ENCODE data around the gene MEAK7. TPM values are rescaled to one million over a fixed set of nuclear protein-coding genes. Genes with fewer than 3 reads are reported as not detected.
A peak's percentile ranks its signal among the peaks of the same experiment; 100 is the strongest.

Gene MEAK7
- 10 to 100 TPM; 18.6 to 19.5 (median 19.0) TPM for polyA plus RNA-seq (ENCODE audit: insufficient read length in 4 of 4)

- DNase-seq (ENCODE audit: low read depth in 4 of 4, low spot score in 3 of 4), result peak; percentile 94 to 97 (median 96)
Observed at GRCh38 chr16:84504420-84505248, at the start of gene MEAK7. TSS of gene MEAK7 (minus strand) at chr16:84504659. CDS start at chr16:84498086, 6,573 bp downstream.

DNA sequence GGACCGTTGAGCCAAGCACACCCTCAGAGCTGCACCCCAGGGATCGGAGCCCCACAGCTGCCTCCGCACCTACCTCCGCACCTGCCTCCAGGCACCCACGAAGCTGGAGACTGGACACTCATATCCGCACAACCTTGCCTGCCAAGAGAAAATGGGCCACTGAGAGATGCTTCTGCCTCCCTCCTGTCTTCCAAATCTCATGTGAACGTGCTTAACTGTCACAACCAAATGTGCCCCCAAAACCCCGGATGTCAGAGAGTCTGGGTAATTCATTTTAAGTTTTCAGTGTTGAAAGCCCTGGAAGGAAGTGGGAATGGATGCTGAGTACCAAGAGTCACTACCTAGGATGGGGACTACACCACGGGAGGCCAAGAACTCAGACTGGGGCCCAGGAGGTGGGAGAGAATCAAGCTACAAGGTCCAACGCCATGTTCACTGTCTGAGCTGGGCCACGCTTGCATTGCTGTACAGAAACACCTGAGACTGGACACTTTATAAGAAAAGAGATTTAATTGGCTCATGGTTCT is 49.5 kb upstream of the MEAK7 start:
- DNase-seq (ENCODE audit: low read depth in 4 of 4, low spot score in 3 of 4), result no peak

GRCh38 chr16:84552135-84552534 is 47.7 kb upstream of the MEAK7 start:
- DNase-seq (ENCODE audit: low read depth in 4 of 4, low spot score in 3 of 4), result no peak

DNA sequence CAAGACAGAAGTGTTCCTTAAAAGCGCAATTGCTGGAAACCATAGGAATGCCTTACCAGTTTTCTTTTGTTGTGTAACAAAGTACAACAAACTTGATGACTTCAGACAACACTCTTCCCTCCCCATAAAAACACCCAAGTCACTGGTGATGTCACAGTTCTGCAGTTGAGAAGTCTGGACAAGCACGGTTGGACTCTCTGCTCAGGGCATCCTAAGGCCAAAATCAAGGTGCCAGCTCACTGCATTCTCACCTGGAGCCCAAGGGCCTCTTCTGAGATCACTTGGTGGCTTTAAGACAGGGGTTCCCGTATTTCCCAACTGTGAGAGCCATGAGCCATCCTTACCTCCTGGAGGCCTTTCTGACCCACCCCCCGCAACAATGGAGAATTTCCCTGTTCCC is 45.6 kb upstream of the MEAK7 start:
- no peak for DNase-seq (ENCODE audit: low read depth in 4 of 4, low spot score in 3 of 4)

GRCh38 chr16:84548971-84549844 is 44.7 kb upstream of the MEAK7 start:
- no peak for DNase-seq (ENCODE audit: low read depth in 4 of 4, low spot score in 3 of 4)

DNA sequence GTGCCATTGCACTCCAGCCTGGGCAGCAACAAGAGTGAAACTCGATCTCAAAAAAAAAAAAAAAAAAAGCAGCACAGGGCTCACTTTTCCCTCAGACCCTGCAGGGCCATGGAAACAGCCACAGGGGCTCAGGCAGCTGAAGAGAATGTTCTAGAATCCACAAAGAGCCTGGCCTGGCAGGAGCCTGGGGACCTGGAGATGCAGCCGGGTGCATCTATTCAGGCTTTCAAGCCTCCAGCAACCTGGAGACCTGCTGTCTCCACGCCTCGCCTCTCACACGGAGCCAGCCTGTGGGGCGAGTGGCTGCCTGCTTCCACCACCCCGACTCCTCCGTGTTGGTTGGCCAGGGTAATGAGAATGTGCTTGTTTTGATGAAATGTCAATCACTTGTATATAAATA is 44.0 kb upstream of the MEAK7 start:
- DNase-seq (ENCODE audit: low read depth in 4 of 4, low spot score in 3 of 4), result no peak

GRCh38 chr16:84547546-84548061 is 43.1 kb upstream of the MEAK7 start:
- DNase-seq (ENCODE audit: low read depth in 4 of 4, low spot score in 3 of 4), result no peak

DNA sequence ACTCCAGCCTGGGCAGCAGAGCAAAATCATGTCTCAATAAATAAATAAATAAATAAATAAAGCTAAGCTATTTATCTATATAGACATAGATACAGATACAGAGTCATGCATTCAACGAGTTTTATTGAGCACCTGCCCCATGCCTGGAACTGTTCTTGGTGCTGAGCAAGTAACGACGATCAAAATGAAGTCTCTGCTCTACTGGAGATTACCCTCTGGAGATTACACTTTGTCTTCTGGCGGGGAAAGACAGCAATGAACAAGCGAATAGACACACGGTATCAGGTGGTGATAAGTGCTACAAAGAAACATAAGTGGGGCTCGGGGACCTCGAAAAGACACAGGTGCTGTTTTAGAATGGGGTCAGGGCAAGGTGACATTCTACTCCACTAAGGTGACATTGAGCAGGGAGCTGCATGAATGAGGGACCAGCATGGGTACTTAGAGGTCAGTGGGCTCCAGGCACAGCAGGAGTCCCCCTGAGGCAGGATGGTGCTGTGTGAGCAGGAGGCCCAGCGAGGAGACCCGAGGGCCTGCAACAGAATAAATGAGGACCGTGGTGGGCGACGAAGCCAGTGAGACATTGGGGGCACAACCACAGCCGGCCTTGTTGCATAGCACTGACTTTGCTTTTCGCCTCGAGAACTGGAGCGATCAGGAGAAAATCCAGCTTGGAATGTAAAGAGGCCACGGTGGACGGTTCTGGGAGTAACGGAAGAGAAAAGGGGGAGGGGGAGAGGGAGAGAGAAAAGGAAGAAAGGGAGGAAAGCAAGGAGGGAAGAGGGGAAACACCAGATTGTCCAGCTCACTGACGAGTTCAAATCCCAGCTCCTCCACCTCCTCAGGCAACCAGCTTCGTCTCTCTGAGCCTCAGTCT is 42.4 kb upstream of the MEAK7 start:
- no peak for DNase-seq (ENCODE audit: low read depth in 4 of 4, low spot score in 3 of 4)

DNA sequence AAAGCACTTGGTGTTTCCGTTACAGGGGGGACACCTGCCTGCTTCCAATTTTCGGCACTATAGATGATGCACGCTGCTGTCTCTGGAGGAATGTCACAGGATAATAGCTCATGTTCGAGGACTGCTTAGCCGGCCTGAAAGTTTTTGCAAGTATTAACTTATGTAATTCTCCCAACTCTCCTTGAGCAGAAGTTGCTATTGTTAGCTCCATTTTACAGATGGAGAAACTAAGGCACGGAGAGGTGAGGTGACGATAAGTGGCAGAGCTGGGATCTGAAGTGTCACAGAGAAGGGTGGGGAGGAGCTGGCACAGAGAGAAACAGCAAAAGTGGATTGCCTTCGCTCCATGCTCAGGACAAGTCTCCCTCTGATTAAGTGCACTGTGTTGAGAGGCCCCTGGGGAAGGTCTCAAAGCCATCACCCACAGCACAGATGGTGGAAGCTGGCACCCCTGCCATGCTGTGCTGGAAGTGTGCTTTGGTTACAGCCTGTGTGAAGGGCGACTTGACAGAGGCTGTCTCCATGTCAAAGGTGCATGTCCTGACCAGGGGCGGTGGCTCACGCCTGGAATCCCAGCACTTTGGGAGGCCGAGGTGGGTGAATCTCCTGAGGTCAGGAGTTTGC is 40.8 kb upstream of the MEAK7 start:
- no peak for DNase-seq (ENCODE audit: low read depth in 4 of 4, low spot score in 3 of 4)

- DNase-seq (ENCODE audit: low read depth in 4 of 4, low spot score in 3 of 4), result no peak
Observed at GRCh38 chr16:84544031-84544773, 39.7 kb upstream of the MEAK7 start.

GRCh38 chr16:84543253-84543652 is 38.8 kb upstream of the MEAK7 start:
- no peak for DNase-seq (ENCODE audit: low read depth in 4 of 4, low spot score in 3 of 4)

GRCh38 chr16:84541999-84542817 is 37.7 kb upstream of the MEAK7 start:
- no peak for DNase-seq (ENCODE audit: low read depth in 4 of 4, low spot score in 3 of 4)

DNA sequence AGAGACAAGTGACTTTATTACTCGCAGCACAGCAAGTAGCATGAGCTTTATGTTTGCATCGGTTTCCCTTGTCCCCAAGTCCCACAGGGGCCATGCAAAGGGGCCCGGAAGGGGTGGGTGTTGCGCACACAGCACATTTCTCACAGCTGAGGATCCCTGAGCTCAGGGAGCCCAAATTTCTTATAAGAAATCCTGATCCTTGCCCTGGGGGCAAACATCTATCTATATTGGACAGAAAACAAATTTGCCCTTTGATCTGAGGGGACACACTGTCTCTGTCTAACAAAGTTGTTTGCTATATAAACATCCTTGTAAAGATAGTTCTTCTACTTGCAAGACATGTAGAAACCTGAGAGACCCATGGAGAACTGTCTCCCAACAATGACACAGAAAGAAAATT is 35.7 kb upstream of the MEAK7 start:
- DNase-seq (ENCODE audit: low read depth in 4 of 4, low spot score in 3 of 4), result no peak

DNA sequence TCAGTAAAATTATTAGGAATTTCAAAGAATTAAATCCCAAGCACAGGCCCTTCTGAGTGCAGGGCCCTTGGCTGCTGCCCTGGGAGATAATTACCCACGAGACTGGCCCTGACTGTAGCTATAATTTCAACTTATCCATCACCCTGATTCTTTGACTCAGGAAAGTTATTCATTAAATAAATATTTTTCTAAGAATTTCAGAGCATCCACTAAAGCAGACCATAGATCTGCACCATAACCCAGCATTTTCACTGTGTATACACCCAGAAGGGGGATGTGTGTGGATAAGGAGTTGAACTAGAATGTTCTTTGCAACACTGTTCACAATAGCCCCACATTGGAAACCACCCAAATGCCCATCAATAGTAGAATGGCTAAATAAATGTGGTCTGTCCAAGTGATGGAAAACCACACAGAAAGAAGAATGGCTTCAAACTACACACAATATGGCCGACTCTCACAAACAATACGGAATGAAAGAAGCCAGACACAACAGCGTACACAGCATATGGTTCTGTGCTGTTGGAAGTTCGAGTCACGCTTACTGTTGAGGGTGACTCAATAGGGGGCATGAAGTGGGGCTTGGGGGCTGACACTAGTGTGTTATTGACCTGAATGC is 33.9 kb upstream of the MEAK7 start:
- DNase-seq (ENCODE audit: low read depth in 4 of 4, low spot score in 3 of 4), result no peak

DNA sequence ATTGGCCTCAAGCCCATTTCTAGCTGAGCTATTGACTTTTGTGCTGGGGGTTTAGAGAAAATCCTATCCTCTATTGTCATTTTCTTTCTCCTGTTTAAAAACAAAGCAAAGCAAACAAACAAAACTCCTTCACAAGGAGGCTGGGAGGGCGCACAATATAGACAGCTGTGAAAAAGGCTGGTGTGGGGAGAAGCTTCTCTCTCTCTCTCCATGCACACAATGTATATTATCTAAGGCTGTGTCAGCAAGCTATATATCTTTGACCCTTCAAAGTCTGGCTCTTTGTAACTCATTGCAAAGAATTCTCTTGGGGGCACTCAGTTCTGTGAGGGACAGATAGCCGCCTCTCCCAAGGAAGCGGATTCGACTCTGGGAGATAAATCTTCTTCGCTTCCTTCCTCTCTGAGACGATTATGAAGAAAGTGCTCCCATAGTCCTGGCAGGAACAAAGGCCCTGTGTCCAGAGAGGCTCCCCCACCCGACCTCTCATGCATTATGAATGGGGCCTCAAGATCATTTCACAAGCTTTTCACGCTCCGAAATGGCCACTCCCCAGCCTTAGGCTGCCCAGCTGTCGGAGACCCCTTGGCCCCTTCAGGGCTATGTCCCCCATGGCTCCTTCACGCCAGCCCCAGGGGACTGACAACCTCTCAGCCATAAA is 33.2 kb upstream of the MEAK7 start:
- DNase-seq (ENCODE audit: low read depth in 4 of 4, low spot score in 3 of 4), result no peak

DNA sequence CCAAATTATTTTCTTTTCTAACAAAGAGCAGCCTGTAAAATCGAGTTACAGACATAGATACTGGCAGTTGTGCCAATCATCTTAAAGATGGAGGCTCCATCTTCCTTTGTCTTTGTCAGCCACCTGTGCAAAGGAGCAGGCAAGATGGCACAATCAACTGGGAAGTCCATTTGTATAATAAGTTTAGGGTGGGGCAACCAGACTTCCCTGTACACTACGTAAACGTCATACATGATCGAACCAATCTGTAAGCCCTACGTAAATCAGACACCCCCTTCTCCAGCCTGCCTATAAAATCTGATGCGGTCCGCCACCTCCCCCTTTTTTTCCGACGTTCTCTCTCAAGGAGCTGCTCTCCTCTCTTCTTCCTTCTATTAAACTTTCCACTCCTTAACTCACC is 31.4 kb upstream of the MEAK7 start:
- no peak for DNase-seq (ENCODE audit: low read depth in 4 of 4, low spot score in 3 of 4)

DNA sequence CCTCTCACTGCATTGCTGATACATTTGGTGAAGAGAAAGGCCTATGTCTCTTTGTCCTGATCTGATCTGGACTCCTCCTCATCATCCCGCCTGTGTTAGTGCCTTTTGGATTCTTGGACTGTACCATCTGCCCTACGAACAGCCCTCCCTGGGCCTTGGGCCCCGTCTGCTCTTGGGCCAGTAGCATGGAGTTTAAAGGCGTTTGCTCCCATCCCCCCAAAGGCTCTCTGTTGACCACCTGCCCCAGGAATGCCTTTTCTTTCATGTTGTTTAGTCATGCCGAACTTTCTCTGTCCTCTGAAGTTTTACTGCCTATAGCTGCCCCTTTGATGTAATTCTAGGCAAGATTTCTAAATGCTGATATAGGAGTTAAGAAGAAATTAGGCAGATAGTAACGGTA is 30.9 kb upstream of the MEAK7 start:
- DNase-seq (ENCODE audit: low read depth in 4 of 4, low spot score in 3 of 4), result no peak
